T-helper 1 cell treated with Interleukin-12 subunit alpha and Interleukin-12 subunit beta and Interleukin-4 antibody, amounts not matched to agents 30 μg/mL and 1 μg/mL, for 36 hours (primary cell): Measurements from ENCODE around the gene C1QTNF8.

Source experiments
- H3K27ac Mint-ChIP-seq: one replicate; pipeline ENCODE4 v1.8.0; 2021; ENCODE audit warnings: mild to moderate bottlenecking, mixed read lengths
- H3K27me3 Mint-ChIP-seq: one replicate; pipeline ENCODE4 v1.8.0; 2021; ENCODE audit warnings: low read depth, mixed read lengths
- H3K36me3 Mint-ChIP-seq: one replicate; pipeline ENCODE4 v1.8.0; 2021; ENCODE audit warnings: low read depth, mixed read lengths
- H3K4me1 Mint-ChIP-seq: one replicate; pipeline ENCODE4 v1.8.0; 2021; ENCODE audit warnings: low read depth, mixed read lengths
- H3K4me3 Mint-ChIP-seq: one replicate; pipeline ENCODE4 v1.8.0; 2021; ENCODE audit warnings: mild to moderate bottlenecking, moderate library complexity, mixed read lengths
- H3K9me3 Mint-ChIP-seq: one replicate; pipeline ENCODE4 v1.8.0; 2021; ENCODE audit warnings: mixed read lengths

C1QTNF8 gene

DNA sequence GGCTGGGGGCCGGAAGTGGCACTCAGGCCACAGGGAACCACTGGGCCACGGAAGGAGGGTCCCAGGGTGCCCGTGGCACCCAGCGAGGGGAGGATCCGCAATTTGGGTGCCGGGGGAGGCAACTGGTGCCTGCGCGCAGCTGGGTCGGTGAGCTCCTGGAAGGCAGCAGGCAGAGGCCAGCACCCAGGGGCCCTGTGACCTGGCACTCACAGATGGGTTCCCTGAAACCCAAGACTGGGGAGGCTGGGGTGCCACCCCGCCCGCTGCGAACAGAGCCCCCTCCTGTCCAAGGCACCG is 22.8 kb downstream of the C1QTNF8 start:
- Mint-ChIP-seq H3K4me3 (no peak overlapping the region), H3K36me3 (no peaks in the 10 kb centered on the region), H3K27ac (no peak overlapping the region), H3K4me1 (no peaks in the 10 kb centered on the region), H3K9me3 (no peaks in the 10 kb centered on the region), H3K27me3 (peaks cover 5% of the 10 kb centered on the region)

DNA sequence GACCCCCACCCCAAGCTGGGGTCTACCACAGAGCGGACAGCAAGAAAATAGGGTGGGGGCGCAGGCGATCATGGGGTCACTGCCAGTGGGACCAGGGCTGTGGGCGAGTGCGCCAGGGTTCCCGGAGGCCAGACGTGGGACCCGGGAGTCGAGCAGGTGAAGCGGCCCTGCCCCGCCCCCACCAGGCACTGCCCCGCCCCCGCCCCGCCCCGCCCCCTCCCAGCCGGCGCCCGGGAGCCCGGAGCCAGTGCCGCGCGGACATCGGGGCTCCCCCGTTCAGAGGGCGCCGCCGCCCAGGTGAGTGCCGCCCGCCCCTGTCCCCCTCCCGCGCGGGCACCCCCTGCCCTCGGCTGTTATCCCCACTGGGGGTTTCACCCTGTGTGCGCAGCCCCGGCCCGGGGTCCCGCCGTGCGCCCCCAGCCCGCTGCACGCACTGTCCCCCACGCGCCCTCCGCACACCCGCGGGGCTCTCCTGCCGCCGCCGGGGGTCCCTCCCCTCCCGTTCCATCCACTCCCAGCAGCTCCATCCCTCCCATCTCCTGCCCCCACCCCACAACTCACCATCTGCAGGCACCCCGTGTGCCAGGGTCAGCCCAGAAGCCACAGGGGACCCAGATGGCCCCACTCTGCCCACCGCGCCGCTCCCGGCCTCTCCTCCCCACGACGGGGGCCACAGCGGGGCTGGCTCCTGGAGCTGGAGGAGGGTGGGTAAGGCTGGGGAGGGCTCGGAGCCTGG is 23.4 kb downstream of the C1QTNF8 start, which contains the start of gene SSTR5:
Gene SSTR5 (plus strand): TSS at position 222 of the 736 bp plus-strand sequence. CDS start 6,122 bp downstream, outside the sequence.
- Mint-ChIP-seq H3K36me3 (no peaks in the 10 kb centered on the region), H3K27ac (no peak within 1 kb of the TSS), H3K4me3 (no peak within 1 kb of the TSS), H3K4me1 (no peaks in the 10 kb centered on the region), H3K9me3 (no peaks in the 10 kb centered on the region), H3K27me3 (peaks cover 7% of the 10 kb centered on the region)

DNA sequence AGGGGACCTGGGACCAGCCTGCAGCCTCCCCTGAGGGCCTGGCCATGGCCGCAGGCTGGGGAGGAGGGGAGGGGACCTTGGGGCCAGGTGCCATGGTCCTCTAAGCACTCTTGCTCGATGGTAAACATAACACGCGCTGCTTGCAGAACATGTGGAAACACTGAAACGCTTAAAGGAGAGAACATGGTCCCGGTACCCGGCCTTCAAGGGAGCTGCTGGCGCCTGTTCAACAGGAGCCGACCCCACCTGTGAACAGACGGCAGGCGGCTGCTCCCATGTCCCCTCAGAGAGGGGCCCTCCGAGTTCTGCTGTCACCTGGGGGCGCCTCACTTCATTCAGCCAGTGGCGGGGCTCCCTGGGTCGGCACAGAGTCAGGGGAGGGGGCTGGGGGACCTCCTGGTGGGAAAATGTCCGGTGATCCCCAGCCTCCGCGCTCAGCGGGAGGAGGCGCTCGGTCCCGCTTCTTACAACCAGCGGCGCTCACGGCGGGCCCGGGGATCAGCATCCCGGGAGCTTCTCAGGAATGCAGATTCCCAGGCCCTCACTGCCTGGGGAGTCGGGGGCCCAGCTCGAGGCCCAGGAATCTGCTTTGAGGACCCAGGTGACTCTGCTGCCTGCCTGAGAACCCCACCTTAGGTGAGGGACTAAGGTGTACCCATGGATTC is 24.4 kb downstream of the C1QTNF8 start:
- no peaks in the 10 kb centered on the region for H3K36me3 Mint-ChIP-seq
- peaks cover 10% of the 10 kb centered on the region for H3K27me3 Mint-ChIP-seq
- H3K9me3 Mint-ChIP-seq, result no peaks in the 10 kb centered on the region
- no peak overlapping the region for H3K27ac Mint-ChIP-seq
- H3K4me1 Mint-ChIP-seq, result no peaks in the 10 kb centered on the region
- H3K4me3 Mint-ChIP-seq, result no peak overlapping the region

DNA sequence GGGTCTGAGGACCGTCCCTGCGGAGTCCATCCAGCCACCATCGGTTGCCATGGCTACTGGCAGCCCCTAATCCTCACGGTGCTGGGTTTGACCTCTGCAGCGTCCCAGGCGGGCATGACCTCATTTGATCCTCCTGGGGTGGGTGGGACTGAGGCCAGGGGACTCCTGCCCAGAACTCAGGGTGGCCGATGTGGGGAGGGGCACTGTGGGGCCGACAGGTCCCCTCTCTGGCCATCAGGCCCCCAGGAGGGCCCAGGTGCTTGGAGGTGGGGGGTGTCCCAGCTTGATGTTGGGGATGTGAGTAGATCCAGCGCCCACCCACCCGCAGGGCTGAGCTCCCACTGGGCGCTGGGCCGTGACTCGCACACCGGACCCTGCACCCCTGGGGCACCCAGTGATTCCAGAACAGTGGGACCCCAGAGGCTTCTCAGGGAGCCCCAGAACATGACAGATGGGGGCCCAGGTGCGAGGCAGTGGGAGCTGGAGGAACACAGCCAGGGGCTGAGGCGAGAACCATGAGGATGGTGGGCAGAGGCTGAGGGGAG is 25.1 kb downstream of the C1QTNF8 start:
- Mint-ChIP-seq H3K27me3 (peaks cover 6% of the 10 kb centered on the region), H3K36me3 (no peaks in the 10 kb centered on the region), H3K27ac (no peak overlapping the region), H3K4me3 (no peak overlapping the region), H3K4me1 (no peaks in the 10 kb centered on the region), H3K9me3 (no peaks in the 10 kb centered on the region)

DNA sequence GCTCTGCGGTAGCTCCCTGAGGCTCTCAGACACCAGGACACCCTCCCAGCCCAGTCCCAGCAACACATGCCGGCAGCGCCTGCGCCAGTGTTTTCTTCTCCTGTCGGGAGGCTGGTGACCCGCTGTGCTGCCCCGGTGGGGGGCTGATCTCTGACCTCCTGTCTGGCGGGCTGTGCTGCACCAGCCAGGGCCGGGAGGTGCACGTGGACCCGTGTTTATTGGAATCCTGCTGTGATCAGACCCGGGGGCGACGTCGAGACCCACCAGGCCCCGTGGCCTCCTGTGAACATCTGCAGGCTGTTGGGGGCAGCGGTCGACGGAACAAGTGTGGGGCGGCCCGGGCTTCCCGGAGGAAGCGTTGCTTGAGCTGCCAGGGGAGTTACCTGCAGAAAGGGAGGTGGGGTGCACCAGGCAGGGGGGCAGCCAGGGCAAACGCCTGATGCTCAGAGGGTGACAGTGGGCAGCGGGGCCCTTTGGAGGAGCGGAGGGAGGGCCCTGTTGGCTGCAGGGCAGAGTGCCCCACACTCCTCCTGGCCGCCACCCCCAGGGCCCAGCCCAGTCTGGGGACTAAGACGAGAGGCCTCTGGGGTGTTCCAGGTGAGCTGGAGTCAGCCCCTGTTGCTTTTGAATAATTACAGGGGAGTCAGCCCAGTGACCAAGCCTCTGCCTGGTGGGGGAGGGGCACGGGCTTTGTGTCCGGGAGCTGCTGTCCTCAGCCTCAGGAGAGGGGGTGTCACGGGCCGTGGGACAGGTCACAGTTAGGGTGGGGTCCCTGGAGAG is 25.8 kb downstream of the C1QTNF8 start:
- H3K4me1 Mint-ChIP-seq, result no peaks in the 10 kb centered on the region
- no peaks in the 10 kb centered on the region for H3K36me3 Mint-ChIP-seq
- H3K4me3 Mint-ChIP-seq, result no peak overlapping the region
- no peak overlapping the region for H3K27ac Mint-ChIP-seq
- H3K27me3 Mint-ChIP-seq, result peaks cover 7% of the 10 kb centered on the region
- H3K9me3 Mint-ChIP-seq, result no peaks in the 10 kb centered on the region

DNA sequence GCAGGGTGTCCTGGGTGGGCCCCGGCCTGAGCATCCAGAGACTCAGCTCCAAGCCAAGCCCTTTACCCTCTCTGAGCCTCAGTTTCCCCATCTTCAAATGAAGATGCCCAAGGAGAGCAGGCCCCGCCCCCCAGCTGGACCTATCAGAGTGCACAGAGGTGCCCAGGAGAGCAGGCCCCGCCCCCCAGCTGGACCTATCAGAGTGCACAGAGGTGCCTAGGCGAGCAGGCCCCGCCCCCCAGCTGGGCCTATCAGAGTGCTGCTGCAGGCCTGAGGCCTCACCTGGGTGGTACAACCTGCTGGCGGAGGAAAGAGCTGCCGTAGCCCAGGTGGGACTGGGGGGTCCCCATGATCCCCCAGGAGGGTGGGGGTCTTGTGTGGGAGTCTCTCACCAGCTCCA is 26.9 kb downstream of the C1QTNF8 start:
- Mint-ChIP-seq H3K27me3 (peaks cover 9% of the 10 kb centered on the region), H3K4me1 (no peaks in the 10 kb centered on the region), H3K4me3 (no peak overlapping the region), H3K9me3 (no peaks in the 10 kb centered on the region), H3K27ac (no peak overlapping the region), H3K36me3 (no peaks in the 10 kb centered on the region)

DNA sequence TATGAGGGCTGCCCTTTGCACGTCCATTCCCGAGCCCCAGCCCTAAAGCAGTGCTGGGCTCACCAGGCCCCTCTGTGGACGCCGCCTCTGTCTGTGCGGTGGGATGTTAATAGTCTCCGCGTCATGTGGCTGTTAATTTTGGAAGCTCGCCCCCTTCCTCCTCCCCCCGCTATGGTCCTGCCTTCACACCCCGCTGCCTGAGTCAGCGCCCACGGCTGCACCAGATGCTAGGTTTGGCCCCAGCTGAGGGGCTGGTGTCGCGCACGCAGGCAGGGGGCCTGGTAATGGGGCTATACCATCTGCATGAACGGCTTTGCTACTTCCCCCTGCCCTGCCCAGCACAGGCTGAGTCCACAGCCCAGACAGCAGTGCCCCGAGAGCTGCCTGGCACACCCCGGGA is 27.6 kb downstream of the C1QTNF8 start:
- no peak overlapping the region for H3K27ac Mint-ChIP-seq
- H3K27me3 Mint-ChIP-seq, result peaks cover 9% of the 10 kb centered on the region
- no peak overlapping the region for H3K4me3 Mint-ChIP-seq
- no peaks in the 10 kb centered on the region for H3K36me3 Mint-ChIP-seq
- no peaks in the 10 kb centered on the region for H3K4me1 Mint-ChIP-seq
- H3K9me3 Mint-ChIP-seq, result no peaks in the 10 kb centered on the region

DNA sequence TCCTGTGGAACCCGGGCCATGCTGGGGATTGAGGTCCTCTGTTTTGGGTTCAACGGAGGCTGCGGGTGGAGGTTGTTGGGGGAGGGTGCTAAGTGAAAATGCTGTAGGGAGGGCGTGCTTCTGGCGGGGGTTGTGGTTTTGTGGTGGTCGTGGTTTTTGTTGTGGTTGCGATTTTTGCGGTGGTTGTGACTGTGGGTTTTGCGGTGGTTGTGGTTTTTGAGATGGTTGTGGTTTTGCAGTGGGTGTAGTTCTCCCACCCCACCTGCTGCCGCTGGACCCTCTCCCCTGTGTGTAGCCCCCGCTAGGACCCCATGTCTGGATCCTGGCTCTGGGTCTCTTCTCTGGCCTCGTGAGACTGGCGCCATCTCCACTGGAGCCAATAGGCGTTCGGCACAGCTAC is 28.4 kb downstream of the C1QTNF8 start:
- Mint-ChIP-seq H3K27ac (peak overlapping the region; percentile 84), H3K36me3 (no peaks in the 10 kb centered on the region), H3K4me1 (no peaks in the 10 kb centered on the region), H3K9me3 (no peaks in the 10 kb centered on the region), H3K27me3 (peaks cover 9% of the 10 kb centered on the region), H3K4me3 (peak overlapping the region; percentile 40)

DNA sequence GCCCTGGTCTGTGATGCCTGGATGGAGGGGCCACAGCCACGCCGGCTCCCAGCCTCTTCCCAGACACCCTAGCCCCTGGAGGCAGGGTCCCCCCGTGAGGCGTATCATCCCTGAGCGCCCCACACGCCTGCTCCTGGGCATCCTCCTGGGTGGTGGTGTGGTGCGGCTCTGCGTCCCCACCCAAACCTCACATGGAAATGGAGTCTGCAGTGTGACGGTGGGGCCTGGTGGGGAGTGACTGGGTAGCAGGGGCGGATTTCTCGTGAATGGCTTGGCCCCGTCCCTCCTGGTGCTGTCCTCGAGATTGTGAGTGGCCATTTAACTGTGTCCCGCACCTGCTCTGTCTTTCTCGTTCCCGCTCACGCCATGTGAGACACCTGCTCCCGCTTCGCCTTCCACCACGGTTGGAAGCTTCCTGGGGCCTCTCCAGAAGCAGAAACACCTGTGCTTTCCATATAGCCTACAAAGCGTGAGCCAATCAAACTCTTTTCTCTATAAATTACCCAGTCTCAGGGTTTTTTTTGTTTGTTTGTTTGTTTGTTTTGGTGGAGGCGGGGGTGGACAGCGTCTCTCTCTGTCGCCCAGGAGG is 29.4 kb downstream of the C1QTNF8 start:
- Mint-ChIP-seq H3K4me3 (no peak overlapping the region), H3K27me3 (peaks cover 9% of the 10 kb centered on the region), H3K36me3 (no peaks in the 10 kb centered on the region), H3K4me1 (no peaks in the 10 kb centered on the region), H3K9me3 (no peaks in the 10 kb centered on the region), H3K27ac (no peak overlapping the region)

DNA sequence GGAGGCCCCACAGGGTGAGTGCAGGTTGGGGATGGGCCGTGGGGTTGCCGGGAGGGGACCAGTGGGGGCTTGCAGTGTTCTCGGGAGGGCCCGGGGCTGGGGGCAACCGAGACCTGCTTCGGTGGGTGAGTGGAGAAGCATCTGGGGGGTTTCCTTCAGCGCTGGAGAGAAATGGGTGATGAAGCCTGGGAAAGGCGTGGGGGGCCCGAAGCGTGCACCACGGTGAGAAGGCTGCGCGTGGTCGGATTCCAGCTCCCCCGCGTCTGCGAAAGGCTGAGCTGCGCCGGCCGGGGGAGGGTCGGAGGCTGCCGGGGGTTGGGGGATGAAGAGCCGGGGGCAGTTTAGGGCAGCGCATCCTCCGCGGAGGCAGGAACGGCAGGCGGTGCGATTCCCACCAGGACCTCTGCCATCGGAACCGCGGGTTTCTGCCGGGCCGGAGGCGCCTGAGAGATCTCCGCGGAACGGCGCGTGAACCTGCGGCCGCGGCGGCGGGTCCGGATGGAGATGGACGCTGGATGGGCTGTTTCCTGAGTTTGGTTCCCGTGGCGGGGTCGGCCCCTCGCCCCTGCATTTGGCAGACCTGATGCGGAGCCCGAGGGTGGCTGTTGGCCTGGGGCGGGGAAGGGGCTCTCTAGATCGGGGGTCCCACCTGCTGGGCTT is 30.4 kb downstream of the C1QTNF8 start:
- Mint-ChIP-seq H3K9me3 (no peaks in the 10 kb centered on the region), H3K27me3 (peaks cover 9% of the 10 kb centered on the region), H3K36me3 (no peaks in the 10 kb centered on the region), H3K27ac (no peak overlapping the region), H3K4me3 (no peak overlapping the region), H3K4me1 (no peaks in the 10 kb centered on the region)

DNA sequence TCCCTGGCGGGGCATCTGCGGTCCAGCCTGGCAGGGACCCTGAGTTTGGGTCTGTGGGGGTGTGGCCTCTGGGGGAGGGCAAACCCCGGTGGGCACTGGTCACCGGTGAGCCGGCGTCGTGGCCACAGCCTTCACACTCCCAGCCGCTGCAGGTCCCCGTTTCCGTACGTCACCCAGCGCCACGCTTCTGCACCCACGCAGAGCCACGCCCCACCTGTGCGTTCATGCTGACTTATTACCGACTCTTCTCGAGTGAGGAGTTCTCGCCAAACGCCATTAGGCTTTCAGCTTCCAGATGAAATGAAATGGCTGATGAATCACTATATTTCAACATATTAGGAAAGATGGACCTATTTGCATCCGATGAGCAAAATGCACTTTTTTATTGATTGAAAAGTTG is 32.3 kb downstream of the C1QTNF8 start:
- Mint-ChIP-seq H3K27ac (no peak overlapping the region), H3K4me1 (no peaks in the 10 kb centered on the region), H3K9me3 (peaks cover 6% of the 10 kb centered on the region), H3K4me3 (no peak overlapping the region), H3K27me3 (peaks cover 9% of the 10 kb centered on the region), H3K36me3 (no peaks in the 10 kb centered on the region)

DNA sequence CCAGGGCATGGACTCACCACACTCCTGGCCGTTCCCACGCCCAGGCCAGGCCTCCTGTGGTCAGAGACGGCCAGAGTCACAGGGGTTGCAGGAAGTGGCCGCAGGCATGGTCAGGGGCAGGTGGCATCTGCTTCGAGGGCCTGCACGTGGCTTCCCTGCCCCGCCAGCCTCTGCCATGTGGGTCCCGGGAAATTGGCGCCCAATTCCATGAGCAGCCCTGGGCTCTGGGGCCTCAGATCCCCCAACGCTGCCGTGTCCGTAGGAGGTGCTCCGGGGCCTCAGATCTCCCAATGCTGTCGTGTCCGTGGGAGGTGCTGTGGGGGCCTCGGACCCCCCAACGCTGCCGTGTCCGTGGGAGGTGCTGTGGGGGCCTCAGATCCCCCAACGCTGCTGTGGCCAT is 33.1 kb downstream of the C1QTNF8 start:
- Mint-ChIP-seq H3K4me3 (no peak overlapping the region), H3K27ac (no peak overlapping the region), H3K9me3 (peaks cover 6% of the 10 kb centered on the region), H3K27me3 (peaks cover 9% of the 10 kb centered on the region), H3K36me3 (no peaks in the 10 kb centered on the region), H3K4me1 (no peaks in the 10 kb centered on the region)

DNA sequence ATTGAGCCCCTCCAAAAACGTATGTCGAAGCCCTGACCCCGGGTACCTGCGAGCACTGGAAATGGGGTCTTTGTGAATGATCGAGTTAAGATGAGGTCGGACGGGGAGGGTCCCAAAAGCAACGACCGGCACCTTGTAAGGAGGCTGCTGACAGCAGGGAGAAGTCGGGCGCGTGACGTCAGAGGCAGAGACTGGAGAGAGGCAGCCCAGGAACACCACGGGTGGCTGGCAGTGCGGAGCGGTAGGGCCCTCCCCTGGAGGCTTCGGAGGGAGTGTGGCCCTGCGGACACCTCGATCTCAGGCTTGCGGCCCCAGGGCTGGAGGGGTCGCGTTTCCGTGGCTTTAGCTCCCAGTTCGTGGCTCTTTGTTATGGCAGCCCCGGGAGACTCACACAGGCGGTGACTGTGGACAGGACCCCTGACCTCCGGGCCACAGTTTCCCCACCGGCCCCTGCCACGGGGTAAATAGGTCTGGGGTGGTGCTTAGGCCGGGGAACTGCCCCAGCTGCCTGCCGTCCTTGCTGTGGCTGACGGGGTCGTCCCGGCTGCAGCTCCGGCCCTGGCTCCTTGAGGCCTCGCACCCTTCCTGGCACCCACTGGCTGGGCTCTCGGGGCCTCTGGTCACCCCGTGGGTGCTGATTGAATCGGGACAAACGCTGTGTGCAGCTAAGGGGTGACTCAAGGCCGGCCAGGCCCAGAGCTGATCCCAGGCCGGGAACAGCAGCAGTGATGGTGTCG is 34.1 kb downstream of the C1QTNF8 start:
- peaks cover 6% of the 10 kb centered on the region for H3K9me3 Mint-ChIP-seq
- no peak overlapping the region for H3K4me3 Mint-ChIP-seq
- no peak overlapping the region for H3K27ac Mint-ChIP-seq
- no peaks in the 10 kb centered on the region for H3K4me1 Mint-ChIP-seq
- H3K36me3 Mint-ChIP-seq, result no peaks in the 10 kb centered on the region
- H3K27me3 Mint-ChIP-seq, result peaks cover 3% of the 10 kb centered on the region
